ENCODE results near the gene LRCH1.
"Not testable (repeated sequence)": the region's sequence is repeated elsewhere in the genome, so short reads cannot be mapped to it uniquely, and the experiment has no call there.

LRCH1 gene

GRCh38 chr13:46754812-46755211 lies 201.8 kb downstream of the LRCH1 start:
- H3K4me3 ChIP-seq (ENCODE audit: low read depth, low read length): no peak overlapping the region
- no peak for DNase-seq (ENCODE audit: low read depth)
- no peak for TF ChIP-seq CTCF (IDR thresholded peaks at IDR 0.05; ENCODE audit: low read depth, low read length, missing control alignments)

GRCh38 chr13:46755508-46755907 lies 202.5 kb downstream of the LRCH1 start:
- not testable (repeated sequence) for H3K4me3 ChIP-seq (ENCODE audit: low read depth, low read length); DNase-seq (ENCODE audit: low read depth)

- TF ChIP-seq CTCF (IDR thresholded peaks at IDR 0.05; ENCODE audit: low read depth, low read length, missing control alignments): no peak
- DNase-seq (ENCODE audit: low read depth): no peak
- no peak overlapping the region for H3K4me3 ChIP-seq (ENCODE audit: low read depth, low read length)
Measured at GRCh38 chr13:46756977-46757376, 204.0 kb downstream of the LRCH1 start.

GRCh38 chr13:46757640-46758039 lies 204.7 kb downstream of the LRCH1 start:
- H3K4me3 ChIP-seq (ENCODE audit: low read depth, low read length): no peak overlapping the region
- DNase-seq (ENCODE audit: low read depth): no peak
- no peak for TF ChIP-seq CTCF (IDR thresholded peaks at IDR 0.05; ENCODE audit: low read depth, low read length, missing control alignments)

GRCh38 chr13:46759846-46760245 lies 206.9 kb downstream of the LRCH1 start:
- no peak for DNase-seq (ENCODE audit: low read depth)

GRCh38 chr13:46761174-46761573 lies 208.2 kb downstream of the LRCH1 start:
- no peak for TF ChIP-seq CTCF (IDR thresholded peaks at IDR 0.05; ENCODE audit: low read depth, low read length, missing control alignments)
- H3K4me3 ChIP-seq (ENCODE audit: low read depth, low read length): no peak overlapping the region
- DNase-seq (ENCODE audit: low read depth): no peak

More at GRCh38 chr13:46759846-46760245, 206.9 kb downstream of the LRCH1 start:
- no peak for TF ChIP-seq CTCF (IDR thresholded peaks at IDR 0.05; ENCODE audit: low read depth, low read length, missing control alignments)
- H3K4me3 ChIP-seq (ENCODE audit: low read depth, low read length): no peak overlapping the region

- TF ChIP-seq CTCF (IDR thresholded peaks at IDR 0.05; ENCODE audit: low read depth, low read length, missing control alignments): no peak
- no peak overlapping the region for H3K4me3 ChIP-seq (ENCODE audit: low read depth, low read length)
- DNase-seq (ENCODE audit: low read depth): no peak
Measured at GRCh38 chr13:46761866-46762265, 208.9 kb downstream of the LRCH1 start.

GRCh38 chr13:46769925-46770324 lies 217.0 kb downstream of the LRCH1 start:
- H3K4me3 ChIP-seq (ENCODE audit: low read depth, low read length); DNase-seq (ENCODE audit: low read depth): not testable (repeated sequence)

All from GM12864 (cell line).